GM21528 (cell line): Measurements from ENCODE around the gene CEP85L.

ENCODE experiments used
- ATAC-seq: cut with Tn5 transposase; IDR thresholded peaks from one replicate; pipeline ENCODE4 v1.9.1; 2021; ENCODE audit warnings: mild to moderate bottlenecking, moderate library complexity; ENCODE audit not compliant: unreplicated experiment, low FRiP score

CEP85L gene

GRCh38 chr6:118548613-118549012 is 102.8 kb downstream of the CEP85L start:
- no peak for ATAC-seq

GRCh38 chr6:118548136-118548535 is 103.3 kb downstream of the CEP85L start, which contains the start of gene PLN:
PLN (plus strand) TSS chr6:118548296; CDS start chr6:118558922, 10,626 bp downstream.
- no peak for ATAC-seq

GRCh38 chr6:118546880-118547218 is 104.5 kb downstream of the CEP85L start:
- no peak for ATAC-seq

GRCh38 chr6:118546164-118546879 is 105.1 kb downstream of the CEP85L start:
- no peak for ATAC-seq

- no peak for ATAC-seq
Observed at GRCh38 chr6:118544105-118544504, 107.3 kb downstream of the CEP85L start.

- ATAC-seq = no peak
Observed at GRCh38 chr6:118542184-118542952, 109.0 kb downstream of the CEP85L start.

- no peak for ATAC-seq
Observed at GRCh38 chr6:118537574-118537973, 113.8 kb downstream of the CEP85L start.

- no peak for ATAC-seq
Observed at GRCh38 chr6:118536478-118536877, 114.9 kb downstream of the CEP85L start.

- no peak for ATAC-seq
Observed at GRCh38 chr6:118535176-118535844, 116.1 kb downstream of the CEP85L start.

GRCh38 chr6:118530942-118531341 is 120.4 kb downstream of the CEP85L start:
- ATAC-seq = no peak

GRCh38 chr6:118529756-118530155 is 121.6 kb downstream of the CEP85L start:
- no peak for ATAC-seq

- ATAC-seq = no peak
Observed at GRCh38 chr6:118528129-118528528, 123.3 kb downstream of the CEP85L start.

GRCh38 chr6:118525913-118526780 is 125.2 kb downstream of the CEP85L start:
- no peak for ATAC-seq

- no peak for ATAC-seq
Observed at GRCh38 chr6:118524686-118525085, 126.7 kb downstream of the CEP85L start.

GRCh38 chr6:118523216-118523615 is 128.2 kb downstream of the CEP85L start:
- no peak for ATAC-seq

- ATAC-seq = no peak
Observed at GRCh38 chr6:118522422-118522821, 129.0 kb downstream of the CEP85L start.

GRCh38 chr6:118514689-118515088 is 136.7 kb downstream of the CEP85L start:
- no peak for ATAC-seq

- ATAC-seq = no peak
Observed at GRCh38 chr6:118511930-118512715, 139.3 kb downstream of the CEP85L start.

- ATAC-seq = no peak
Observed at GRCh38 chr6:118509009-118509617, 142.3 kb downstream of the CEP85L start.
